Memory B cell (primary cell): ENCODE results near the gene GLI3.

Experiments
- ATAC-seq: fragments of 150-1000 bp; cut with Tn5 transposase; 2 replicates; pipeline ENCODE4 v1.10.0; 2021; ENCODE audit warnings: low read depth, mild to moderate bottlenecking, moderate library complexity
- DNase-seq, 2 donors: peaks; one replicate each; pipeline ENCODE4 v3.0.0; 2022; ENCODE audit warnings: low spot score in 2 of 2
- H3K27ac Mint-ChIP-seq: one replicate; pipeline ENCODE4 v1.8.0; 2022; ENCODE audit warnings: mild to moderate bottlenecking, moderate library complexity, mixed read lengths
- H3K27me3 Mint-ChIP-seq: one replicate; pipeline ENCODE4 v1.8.0; 2022; ENCODE audit warnings: mixed read lengths
- H3K36me3 Mint-ChIP-seq: one replicate; pipeline ENCODE4 v1.8.0; 2022; ENCODE audit warnings: mild to moderate bottlenecking, mixed read lengths
- H3K4me1 Mint-ChIP-seq: one replicate; pipeline ENCODE4 v1.8.0; 2022; ENCODE audit warnings: mixed read lengths
- H3K4me3 Mint-ChIP-seq: one replicate; pipeline ENCODE4 v1.8.0; 2022; ENCODE audit warnings: mild to moderate bottlenecking, moderate library complexity, mixed read lengths
- H3K9me3 Mint-ChIP-seq: one replicate; pipeline ENCODE4 v1.8.0; 2022; ENCODE audit warnings: mixed read lengths

Gene GLI3

DNA sequence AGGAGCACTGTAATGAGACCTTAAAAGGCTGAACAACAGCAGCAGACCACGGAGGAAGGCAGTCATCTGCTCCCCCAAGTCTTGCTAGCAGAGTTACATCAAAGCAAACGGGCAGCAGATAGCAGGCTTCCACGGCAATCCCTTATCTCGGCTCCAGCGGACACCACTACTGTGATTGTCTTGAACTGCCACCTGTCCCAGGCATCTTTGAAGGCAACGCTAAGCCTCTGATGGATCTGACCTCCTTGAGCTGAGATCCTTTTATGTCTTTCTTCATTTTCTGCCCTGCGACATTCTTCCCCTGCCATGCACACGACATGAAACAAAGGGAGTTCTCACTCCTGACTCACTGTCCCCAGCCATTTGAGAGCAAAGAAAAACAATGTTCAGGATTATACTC lies 111.7 kb downstream of the GLI3 start:
- H3K9me3 Mint-ChIP-seq, result peaks cover 3% of the 10 kb centered on the region
- H3K4me3 Mint-ChIP-seq, result no peak overlapping the region
- no peaks in the 10 kb centered on the region for H3K36me3 Mint-ChIP-seq
- ATAC-seq (no peak), DNase-seq (no peak)
- peaks cover 5% of the 10 kb centered on the region for H3K27me3 Mint-ChIP-seq
- no peak overlapping the region for H3K27ac Mint-ChIP-seq
- no peaks in the 10 kb centered on the region for H3K4me1 Mint-ChIP-seq

DNA sequence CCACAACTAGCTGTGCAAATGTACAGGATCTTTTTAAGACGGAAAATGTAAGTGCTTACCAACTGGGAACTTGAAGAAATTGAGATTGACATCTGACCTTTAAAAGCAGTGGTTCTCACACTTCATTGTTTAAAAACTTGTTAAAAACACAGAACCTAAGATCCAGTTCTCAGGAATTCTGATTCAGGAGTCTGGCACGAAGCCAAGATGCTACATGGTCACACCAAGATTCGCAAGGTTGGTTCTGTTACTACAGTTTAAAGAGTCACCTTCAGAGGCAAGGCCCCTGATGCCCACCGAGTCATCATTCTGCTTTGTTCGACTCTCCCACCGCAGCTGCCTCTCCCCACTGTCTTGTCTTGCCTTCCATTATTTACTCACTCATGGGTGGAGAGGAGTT lies 113.3 kb downstream of the GLI3 start:
- Mint-ChIP-seq H3K27me3 (peaks cover 5% of the 10 kb centered on the region), H3K27ac (no peak overlapping the region), H3K4me1 (no peaks in the 10 kb centered on the region), H3K36me3 (no peaks in the 10 kb centered on the region), H3K4me3 (no peak overlapping the region), H3K9me3 (no peaks in the 10 kb centered on the region)
- no peak for DNase-seq
- ATAC-seq, result no peak

DNA sequence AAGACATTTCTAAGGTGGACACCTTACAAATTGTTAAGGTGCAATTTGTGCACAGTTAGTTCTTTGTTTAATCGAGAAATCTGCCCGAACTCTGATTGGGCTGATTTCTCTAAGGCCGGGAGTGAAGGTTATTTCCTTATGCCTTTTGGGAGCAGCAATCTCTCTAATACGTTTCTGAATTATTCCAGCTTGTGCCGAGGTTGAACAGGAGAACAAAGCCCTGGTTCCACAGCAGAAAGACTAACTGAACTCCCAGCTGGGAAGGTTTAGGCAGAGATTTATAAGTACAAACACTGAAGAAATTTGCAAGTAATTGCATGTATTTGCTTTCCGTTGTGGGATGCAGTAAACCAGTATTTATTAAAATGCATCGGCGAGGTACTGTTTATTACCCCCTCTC lies 116.8 kb downstream of the GLI3 start:
- no peaks in the 10 kb centered on the region for H3K36me3 Mint-ChIP-seq
- no peaks in the 10 kb centered on the region for H3K9me3 Mint-ChIP-seq
- H3K4me3 Mint-ChIP-seq, result no peak overlapping the region
- H3K27me3 Mint-ChIP-seq, result peaks cover 7% of the 10 kb centered on the region
- DNase-seq (no peak), ATAC-seq (no peak)
- no peak overlapping the region for H3K27ac Mint-ChIP-seq
- H3K4me1 Mint-ChIP-seq, result no peaks in the 10 kb centered on the region

DNA sequence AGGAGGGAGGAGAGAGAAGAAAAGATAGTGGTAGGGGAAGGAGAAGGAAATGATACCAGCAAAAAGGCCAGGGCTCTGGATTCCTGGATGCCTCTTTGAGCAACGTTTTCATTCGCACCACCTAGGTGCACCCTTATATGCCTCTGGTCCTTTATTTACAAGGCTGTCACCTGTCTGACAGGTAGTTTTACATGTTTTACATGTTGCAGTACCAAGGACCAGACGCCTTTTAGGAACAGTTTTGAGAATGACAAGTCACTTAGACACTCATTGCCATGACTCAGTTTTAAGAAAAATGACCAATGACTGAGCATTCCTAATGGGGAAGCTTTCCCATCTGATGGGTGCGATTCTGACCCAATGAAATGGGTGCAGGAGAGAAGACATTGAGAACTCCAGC lies 119.8 kb downstream of the GLI3 start:
- Mint-ChIP-seq H3K4me3 (no peak overlapping the region), H3K27me3 (peaks cover 6% of the 10 kb centered on the region), H3K9me3 (no peaks in the 10 kb centered on the region), H3K4me1 (no peaks in the 10 kb centered on the region), H3K27ac (no peak overlapping the region), H3K36me3 (no peaks in the 10 kb centered on the region)
- ATAC-seq (no peak), DNase-seq (no peak)

DNA sequence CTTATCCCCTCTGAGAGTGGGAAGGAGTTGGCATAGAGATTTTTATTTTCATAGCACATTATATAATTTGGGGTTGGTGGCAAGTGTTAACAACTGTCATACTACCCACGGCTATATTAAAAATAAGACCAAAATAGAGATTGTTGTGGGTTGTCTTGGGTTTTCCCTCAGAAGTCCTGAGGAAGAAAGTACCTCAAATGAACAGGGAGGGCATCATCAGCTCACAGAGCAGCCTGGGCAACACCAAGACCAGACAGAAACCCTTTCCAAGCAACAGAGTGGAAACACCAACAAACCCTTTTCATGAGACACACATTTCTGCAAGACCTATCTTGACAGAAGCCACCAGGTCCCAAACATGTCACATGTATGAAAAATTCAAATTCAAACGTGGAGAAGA lies 121.2 kb downstream of the GLI3 start:
- Mint-ChIP-seq H3K36me3 (no peaks in the 10 kb centered on the region), H3K9me3 (no peaks in the 10 kb centered on the region), H3K4me1 (no peaks in the 10 kb centered on the region), H3K27ac (no peak overlapping the region), H3K4me3 (no peak overlapping the region), H3K27me3 (peaks cover 4% of the 10 kb centered on the region)
- ATAC-seq (no peak), DNase-seq (no peak)

DNA sequence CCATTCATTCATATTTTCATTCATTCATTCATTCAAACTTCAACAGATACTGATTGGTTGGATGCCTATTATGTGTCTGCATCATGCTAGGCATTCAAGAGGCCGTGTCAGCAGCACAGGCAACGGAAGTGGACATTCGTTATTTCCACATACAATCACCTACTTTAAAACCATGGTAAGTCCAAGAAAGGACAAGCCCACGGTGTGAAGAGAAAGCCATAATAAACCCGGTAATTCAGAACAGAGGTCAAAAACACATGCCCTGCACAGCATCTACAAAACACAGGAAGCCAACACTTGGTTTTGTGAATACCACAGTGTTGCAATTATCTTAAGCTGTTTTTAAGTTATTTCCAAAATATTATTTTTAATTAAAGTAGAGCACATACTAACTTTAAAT lies 126.7 kb downstream of the GLI3 start:
- Mint-ChIP-seq H3K27ac (no peak overlapping the region), H3K36me3 (no peaks in the 10 kb centered on the region), H3K27me3 (peaks cover 8% of the 10 kb centered on the region), H3K4me1 (no peaks in the 10 kb centered on the region), H3K9me3 (no peaks in the 10 kb centered on the region), H3K4me3 (no peak overlapping the region)
- DNase-seq (no peak), ATAC-seq (no peak)

DNA sequence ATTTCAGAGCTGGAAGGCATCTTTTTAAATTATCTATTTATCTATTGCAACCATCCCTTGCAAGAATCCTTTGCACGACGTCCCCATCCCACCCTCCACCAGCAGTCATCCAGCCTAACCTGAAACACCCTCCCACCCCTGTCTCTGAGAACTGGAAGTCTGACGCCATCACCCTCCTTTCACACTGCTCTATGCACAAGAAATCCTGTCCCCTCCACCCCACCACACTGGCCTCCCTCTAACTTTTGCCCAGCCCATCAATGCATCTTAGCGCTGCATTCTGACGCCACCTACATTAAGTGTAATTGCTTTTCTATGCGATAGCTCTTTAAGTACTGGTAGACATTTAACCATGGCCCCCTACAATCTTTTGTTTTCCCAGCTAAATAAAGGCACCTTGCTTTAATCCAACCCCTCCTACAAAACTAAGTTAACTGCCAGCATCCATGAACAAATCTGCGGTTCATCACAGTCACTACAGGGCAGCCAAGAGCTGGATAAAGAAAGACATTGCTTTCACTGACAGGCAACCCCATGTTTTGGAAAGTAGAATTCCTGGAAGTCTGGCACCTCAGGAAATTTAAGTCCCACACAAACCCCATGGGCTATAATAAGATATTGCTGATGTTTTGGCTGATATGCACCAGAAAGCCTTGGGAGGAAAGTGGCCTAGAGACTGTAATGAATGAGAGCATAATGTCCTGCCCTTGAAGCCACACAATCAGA lies 128.0 kb downstream of the GLI3 start:
- Mint-ChIP-seq H3K4me1 (no peaks in the 10 kb centered on the region), H3K27me3 (peaks cover 9% of the 10 kb centered on the region), H3K9me3 (no peaks in the 10 kb centered on the region), H3K36me3 (no peaks in the 10 kb centered on the region), H3K27ac (no peak overlapping the region), H3K4me3 (no peak overlapping the region)
- no peak for DNase-seq
- ATAC-seq, result no peak

DNA sequence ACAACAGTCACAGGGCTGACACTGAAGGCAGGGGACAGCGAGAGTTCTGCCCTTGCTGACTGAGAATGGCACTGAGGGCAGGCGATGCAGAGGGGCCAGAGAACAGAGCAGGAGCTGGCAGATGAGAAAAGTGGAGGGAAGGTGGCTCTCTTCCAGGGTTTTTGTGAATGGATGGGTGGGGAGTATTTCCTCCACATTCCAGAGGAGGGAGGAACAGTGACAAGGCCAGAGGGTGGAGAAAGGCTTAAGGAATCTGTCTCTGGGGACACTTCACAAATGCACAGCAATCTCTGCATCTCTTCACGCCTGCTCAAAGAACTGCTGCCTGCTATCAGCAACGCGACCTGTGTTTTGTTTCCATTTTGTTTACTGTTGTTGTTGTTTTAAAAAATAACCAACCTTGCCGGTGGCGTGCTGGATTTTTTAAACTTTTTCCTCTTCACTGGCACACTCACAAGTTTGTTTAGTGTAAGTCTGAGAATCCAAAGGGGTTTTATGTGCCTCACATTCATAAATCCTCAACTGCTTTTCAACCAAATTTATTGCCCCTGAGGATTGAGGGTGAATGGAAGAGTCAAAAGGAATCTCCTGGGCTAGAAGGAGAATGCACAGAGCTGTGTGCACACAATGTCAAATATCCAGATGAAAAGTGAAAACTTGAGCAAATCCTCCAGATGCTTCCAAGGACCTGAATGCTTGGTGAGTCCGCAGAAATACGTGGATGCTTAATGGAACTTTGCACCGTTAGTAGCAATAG lies 129.3 kb downstream of the GLI3 start:
- Mint-ChIP-seq H3K27ac (no peak overlapping the region), H3K4me3 (no peak overlapping the region), H3K36me3 (no peaks in the 10 kb centered on the region), H3K4me1 (no peaks in the 10 kb centered on the region), H3K9me3 (no peaks in the 10 kb centered on the region), H3K27me3 (peaks cover 9% of the 10 kb centered on the region)
- no peak for ATAC-seq
- DNase-seq, result no peak

DNA sequence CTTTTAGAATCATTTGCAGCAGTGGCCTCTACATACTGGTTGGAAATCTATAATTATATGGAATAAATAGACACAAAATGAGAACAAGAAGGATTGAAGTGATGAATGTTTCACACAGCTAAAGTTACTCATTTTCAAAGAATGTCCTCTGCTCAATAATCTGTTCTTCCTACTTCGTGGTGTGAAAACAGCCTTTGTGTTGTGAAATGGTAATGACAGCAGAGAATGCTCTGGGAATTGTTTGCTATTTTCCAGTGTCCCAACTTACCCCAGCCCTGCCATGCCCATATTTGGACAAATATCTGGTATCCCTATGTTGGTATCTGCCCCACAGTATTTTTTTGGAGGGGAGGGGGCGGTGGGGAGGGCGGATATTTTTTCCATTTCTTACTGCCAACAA lies 130.4 kb downstream of the GLI3 start:
- ATAC-seq, result no peak
- Mint-ChIP-seq H3K27ac (no peak overlapping the region), H3K4me3 (no peak overlapping the region), H3K27me3 (peaks cover 8% of the 10 kb centered on the region), H3K4me1 (no peaks in the 10 kb centered on the region), H3K36me3 (no peaks in the 10 kb centered on the region), H3K9me3 (no peaks in the 10 kb centered on the region)
- DNase-seq, result no peak

DNA sequence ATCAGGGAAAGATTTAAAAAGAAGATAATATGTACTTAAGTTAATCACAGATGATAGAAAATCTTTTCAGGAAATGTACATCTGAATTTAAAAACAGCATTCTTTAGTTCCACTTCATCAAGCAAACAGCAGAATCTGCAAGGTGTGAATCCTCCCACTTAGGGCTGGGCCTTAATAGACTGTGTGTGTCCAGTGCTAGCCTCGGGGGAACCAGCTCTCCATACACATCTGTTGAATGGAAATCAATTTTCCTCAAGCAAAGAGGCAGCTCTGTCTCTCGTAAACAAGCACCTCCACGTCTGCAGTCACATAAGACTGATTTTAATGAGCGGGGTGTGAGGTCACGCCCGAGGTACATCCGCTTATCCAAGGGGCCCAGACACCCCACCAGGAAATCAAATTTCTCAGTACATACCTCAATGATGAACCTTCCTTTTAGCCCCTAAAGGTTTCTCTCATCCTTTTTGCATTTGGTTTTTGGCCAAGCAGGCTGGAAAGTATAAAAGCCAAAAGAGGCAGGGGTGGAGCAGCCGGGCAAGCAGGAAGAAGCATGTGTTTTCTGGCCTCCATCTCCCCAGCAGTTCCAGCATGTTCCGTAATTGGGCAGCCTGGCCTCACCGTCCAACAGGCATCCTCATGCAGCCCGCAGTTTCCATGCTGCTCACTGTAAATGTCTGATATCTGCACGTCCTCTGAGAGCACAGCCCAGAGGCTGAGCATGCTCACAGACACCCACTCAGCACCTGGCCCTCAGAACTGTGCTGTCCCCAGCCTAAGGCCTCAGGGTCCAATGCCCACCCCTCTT lies 131.3 kb downstream of the GLI3 start:
- H3K4me3 Mint-ChIP-seq, result no peak overlapping the region
- H3K27me3 Mint-ChIP-seq, result peaks cover 8% of the 10 kb centered on the region
- no peaks in the 10 kb centered on the region for H3K4me1 Mint-ChIP-seq
- no peak for ATAC-seq
- H3K36me3 Mint-ChIP-seq, result no peaks in the 10 kb centered on the region
- no peaks in the 10 kb centered on the region for H3K9me3 Mint-ChIP-seq
- no peak overlapping the region for H3K27ac Mint-ChIP-seq
- no peak for DNase-seq

DNA sequence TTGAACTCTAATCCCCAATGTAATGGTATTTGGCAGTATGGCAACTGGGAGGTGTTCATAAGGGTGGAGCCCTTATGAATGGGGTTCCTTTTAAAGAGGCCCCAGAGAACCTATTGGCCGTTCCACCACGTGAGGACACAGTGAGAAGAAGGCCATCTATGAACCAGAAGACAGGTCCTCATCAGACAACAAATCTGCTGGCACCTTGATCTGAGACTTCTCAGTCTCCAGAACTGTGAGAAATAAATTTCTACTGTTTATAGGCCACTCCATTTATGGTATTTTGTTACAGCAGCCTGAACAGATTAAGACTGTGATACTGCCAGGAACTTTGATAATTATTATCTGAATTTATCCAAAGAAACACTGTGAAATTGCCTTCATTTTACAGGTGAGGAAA lies 132.3 kb downstream of the GLI3 start:
- Mint-ChIP-seq H3K4me1 (no peaks in the 10 kb centered on the region), H3K27me3 (peaks cover 5% of the 10 kb centered on the region), H3K4me3 (no peak overlapping the region), H3K9me3 (no peaks in the 10 kb centered on the region), H3K27ac (no peak overlapping the region), H3K36me3 (no peaks in the 10 kb centered on the region)
- DNase-seq (no peak), ATAC-seq (no peak)

DNA sequence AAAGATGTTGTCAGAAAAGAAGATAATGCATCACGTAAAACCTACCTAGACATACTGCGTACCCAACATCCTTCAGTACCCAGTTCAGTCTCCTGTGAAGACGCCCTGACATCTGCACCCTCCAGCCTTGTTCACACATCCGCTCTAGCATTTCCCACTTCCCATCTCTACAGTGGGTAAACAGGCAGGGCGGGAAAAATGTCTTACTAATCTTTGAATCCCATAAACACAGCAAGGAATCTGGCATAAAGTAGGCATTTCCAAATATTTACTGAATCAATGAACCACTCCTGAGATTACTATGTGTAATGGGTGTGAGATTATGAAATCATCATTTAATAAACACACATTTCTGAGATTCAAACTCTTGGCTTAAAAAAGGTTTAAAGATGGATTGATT lies 132.8 kb downstream of the GLI3 start:
- Mint-ChIP-seq H3K4me3 (no peak overlapping the region), H3K27ac (no peak overlapping the region), H3K36me3 (no peaks in the 10 kb centered on the region), H3K27me3 (peaks cover 3% of the 10 kb centered on the region), H3K4me1 (no peaks in the 10 kb centered on the region), H3K9me3 (no peaks in the 10 kb centered on the region)
- no peak for DNase-seq
- no peak for ATAC-seq

DNA sequence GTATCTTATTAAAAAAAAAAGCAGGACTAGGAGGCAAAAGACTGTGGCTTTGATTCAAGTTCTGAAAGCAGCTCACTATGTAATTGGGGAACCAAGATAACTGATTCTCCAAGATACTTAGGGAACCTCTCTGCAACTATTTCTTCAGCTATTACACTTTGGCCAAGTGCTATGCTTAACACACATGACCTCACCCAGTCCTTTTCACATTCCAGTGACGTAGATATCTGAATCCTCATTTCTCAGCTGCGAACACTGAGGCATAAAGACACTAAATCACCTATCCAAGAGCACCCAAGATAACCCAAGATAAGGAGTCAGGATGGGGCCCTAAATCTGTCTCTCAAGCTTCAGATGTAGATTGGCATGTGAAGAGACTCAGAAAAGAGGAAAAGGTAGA lies 133.6 kb downstream of the GLI3 start:
- Mint-ChIP-seq H3K4me1 (no peaks in the 10 kb centered on the region), H3K27ac (no peak overlapping the region), H3K4me3 (no peak overlapping the region), H3K9me3 (no peaks in the 10 kb centered on the region), H3K36me3 (no peaks in the 10 kb centered on the region), H3K27me3 (peaks cover 5% of the 10 kb centered on the region)
- DNase-seq (no peak), ATAC-seq (no peak)

DNA sequence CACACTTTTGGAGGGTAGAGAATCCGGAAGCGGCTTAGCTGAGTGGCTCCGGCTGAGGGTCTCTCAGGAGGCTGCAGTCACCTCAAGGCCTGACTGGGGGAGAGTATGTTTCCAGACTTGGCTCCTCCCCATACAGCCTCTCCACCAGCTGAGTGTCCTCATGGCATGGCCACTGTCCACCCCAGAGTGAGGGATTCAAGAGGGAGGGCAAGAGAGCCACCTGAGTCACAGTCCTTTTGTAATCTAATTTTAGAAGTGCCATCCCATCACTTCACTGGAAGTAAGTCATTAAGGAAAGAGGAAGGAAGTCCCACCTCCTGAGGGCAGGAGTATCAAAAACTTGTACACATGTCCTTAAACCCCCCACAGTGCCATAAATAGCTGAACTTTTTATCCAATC lies 134.0 kb downstream of the GLI3 start:
- ATAC-seq (no peak), DNase-seq (no peak)
- H3K27ac Mint-ChIP-seq, result no peak overlapping the region
- H3K36me3 Mint-ChIP-seq, result no peaks in the 10 kb centered on the region
- no peaks in the 10 kb centered on the region for H3K9me3 Mint-ChIP-seq
- no peak overlapping the region for H3K4me3 Mint-ChIP-seq
- peaks cover 5% of the 10 kb centered on the region for H3K27me3 Mint-ChIP-seq
- H3K4me1 Mint-ChIP-seq, result no peaks in the 10 kb centered on the region
